ENCODE data around the gene GGT7.
"Not testable (repeated sequence)": the region's sequence is repeated elsewhere in the genome, so short reads cannot be mapped to it uniquely, and the experiment has no call there.

Gene GGT7

DNA sequence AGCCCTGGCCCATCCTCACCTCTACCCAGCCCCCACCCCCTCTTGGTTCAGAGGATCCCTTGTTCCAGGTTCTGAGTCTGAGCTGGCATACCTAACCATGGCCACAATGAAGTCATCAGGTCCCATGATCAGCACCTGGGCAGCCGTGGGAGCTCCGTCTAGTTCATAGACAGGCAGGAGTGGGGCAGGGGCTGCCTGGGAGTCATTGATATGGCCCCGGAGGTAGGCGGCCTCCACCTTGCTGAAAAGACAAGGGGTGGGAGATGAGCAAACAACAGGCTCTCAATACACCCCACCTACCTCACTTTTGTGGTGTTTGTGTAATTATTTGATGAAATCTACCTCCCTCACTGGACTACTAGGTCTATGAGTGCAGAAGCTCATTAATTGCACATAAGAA lies 20.4 kb downstream of the GGT7 start:
- no peak for FAIRE-seq

DNA sequence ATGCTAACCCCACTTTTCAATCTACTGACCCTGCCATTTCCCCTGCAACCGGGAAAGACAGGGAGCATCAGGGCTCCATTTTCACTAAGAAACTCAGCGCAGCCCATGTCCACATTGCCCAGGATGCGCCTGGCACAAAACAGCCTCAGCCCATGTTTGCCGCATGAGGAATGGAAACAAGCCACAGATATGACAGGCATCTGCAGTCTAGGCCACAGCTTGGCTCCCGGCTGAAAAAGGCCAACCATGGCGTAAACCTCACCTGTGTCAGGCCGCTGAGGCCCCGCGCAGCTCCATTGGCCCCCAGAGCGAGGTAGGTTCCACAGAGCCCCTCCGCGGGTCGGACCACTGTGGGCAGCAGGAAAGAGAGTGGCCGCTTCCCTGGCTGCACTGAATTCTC lies 21.7 kb downstream of the GGT7 start:
- FAIRE-seq = no peak
- DNase-seq (ENCODE audit: insufficient read length, low spot score) = no peak

More for the DNA sequence above, 20.4 kb downstream of the GGT7 start:
- no peak for DNase-seq (ENCODE audit: insufficient read length, low spot score)

DNA sequence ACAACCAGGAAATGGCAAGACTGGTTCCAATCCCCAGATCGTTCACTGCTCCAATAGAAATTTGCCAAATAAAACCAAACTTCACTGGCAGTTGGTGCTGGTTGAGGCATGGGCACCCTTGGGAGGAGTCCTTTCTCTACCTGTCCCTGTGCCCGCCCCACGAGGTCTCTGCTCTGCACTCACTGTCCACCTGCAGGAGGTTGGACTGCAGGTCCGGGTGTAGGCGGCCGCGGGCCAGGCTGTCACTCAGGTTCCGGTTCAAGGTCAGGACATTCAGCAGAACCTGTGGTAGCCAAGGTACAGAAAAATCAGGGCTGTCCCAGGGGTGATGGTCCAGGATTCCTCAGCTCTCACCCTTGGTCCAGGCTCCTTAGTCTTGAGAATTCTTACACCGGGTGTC lies 22.9 kb downstream of the GGT7 start:
- DNase-seq (ENCODE audit: insufficient read length, low spot score) (no peak), FAIRE-seq (no peak)

DNA sequence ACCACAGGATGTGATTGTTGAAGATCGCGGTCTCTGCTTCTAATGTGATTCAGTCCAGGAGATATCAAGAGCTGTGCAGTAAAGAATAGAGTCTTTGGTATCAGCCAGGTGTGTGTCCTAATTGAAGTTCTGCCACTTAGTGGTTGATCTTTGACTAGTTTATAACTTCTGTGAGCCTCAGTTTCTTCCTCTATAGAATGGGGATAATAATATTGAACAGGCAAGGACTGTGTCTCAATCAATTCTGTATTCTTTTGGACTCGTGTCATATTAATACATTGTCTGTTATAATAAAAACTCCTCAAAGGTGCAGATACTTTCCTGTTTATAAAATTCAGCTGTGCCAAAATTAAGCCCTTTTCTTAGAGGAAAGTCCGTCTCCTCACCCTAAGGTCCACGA lies 24.1 kb downstream of the GGT7 start:
- DNase-seq (ENCODE audit: insufficient read length, low spot score) = no peak
- FAIRE-seq = no peak

DNA sequence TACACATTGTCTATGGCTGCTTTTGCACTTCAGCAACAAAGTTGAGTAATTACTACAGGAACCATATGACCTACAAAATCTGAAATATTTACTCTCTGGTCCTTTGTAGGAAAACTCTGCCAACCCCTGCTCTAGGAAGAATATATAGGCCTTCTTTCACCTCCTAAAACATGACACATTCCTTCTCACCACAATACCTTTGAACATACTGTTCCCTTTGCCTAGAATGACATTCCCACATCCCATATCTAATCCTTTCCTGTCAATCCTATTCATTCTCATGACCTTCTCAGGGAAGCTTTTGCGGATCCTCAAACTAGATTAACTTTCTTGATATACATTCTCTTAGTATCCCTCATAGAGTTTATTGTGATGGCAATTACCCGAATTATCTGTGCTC lies 29.2 kb downstream of the GGT7 start:
- DNase-seq (ENCODE audit: insufficient read length, low spot score) (no peak), FAIRE-seq (no peak)

DNA sequence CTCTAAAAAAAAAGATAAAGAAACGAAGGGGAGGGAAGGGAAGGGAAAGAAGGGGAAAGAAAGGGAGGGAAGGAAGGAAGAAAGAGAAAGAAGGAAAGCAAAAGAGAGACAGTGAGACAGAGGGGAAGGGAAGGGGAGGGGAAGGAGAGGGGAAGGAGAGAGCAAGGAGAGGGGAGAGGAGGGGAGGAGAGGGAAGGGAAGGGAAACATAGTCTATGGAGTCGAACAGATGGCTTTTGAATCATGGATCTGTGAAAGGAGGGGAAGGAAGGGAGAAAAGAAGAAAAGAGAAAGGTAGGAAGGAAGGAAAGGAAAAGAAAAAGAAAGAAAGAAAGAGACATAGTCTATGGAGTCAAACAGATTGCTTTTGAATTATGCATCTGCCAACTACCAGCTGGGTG lies 30.5 kb downstream of the GGT7 start:
- DNase-seq (ENCODE audit: insufficient read length, low spot score) = no peak
- no peak for FAIRE-seq

DNA sequence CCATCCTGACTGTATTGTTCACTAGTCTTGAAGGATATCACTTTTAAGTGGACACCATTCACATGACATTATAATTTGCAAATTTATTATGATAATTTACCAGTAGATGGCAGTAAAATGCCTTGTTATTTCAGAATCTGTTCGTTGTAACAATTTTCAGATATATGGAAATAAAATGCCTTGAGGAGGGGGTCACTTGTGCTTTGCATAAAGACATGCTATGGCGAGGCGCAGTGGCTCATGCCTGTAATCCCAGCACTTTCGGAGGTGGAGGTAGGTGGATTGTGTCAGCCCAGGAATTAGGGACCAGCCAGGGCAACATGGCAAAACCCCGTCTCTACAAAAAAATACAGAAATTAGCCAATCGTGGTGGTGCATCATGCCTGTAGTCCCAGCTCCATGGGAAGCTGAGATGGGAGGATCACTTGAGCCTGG lies 38.2 kb downstream of the GGT7 start:
- FAIRE-seq (no peak), DNase-seq (ENCODE audit: insufficient read length, low spot score) (no peak)

DNA sequence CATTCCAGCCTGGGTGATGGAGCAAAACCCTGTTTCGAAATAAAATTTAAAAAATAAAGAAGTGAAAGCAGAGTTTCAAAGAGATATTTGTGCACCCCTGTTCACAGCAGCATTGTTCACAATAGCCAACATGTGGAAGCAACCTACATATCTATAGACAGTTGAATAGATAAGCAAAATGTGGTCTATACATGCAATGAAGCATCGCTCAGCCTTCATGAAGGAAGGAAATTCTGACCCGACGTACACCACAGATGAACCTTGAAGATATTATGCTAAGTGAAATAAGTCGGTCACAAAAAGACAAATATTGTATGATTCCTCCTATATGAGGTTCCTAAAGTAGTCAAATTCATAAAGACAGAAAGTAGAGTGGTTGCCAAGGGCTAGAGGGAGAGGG lies 40.7 kb downstream of the GGT7 start:
- DNase-seq (ENCODE audit: insufficient read length, low spot score) = no peak
- FAIRE-seq = no peak

DNA sequence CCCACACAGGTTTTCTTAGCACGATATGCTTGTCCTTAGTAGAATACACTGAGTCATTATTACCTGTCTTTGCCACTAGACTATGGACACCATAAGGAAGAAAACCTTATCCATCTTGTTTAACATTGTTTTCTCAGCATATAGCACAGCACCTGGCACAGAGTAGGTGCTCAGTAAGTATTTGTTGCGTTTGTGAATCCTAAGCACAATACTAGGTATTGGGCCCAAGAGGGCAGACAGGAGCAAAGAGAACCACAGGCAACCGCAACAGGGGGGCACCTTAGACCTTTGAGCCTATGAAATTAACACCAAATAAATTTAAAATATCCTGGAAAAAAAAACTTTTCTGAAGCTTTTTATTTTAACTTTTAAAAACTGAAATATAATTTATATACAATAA lies 43.5 kb downstream of the GGT7 start:
- no peak for FAIRE-seq
- DNase-seq (ENCODE audit: insufficient read length, low spot score) = no peak

DNA sequence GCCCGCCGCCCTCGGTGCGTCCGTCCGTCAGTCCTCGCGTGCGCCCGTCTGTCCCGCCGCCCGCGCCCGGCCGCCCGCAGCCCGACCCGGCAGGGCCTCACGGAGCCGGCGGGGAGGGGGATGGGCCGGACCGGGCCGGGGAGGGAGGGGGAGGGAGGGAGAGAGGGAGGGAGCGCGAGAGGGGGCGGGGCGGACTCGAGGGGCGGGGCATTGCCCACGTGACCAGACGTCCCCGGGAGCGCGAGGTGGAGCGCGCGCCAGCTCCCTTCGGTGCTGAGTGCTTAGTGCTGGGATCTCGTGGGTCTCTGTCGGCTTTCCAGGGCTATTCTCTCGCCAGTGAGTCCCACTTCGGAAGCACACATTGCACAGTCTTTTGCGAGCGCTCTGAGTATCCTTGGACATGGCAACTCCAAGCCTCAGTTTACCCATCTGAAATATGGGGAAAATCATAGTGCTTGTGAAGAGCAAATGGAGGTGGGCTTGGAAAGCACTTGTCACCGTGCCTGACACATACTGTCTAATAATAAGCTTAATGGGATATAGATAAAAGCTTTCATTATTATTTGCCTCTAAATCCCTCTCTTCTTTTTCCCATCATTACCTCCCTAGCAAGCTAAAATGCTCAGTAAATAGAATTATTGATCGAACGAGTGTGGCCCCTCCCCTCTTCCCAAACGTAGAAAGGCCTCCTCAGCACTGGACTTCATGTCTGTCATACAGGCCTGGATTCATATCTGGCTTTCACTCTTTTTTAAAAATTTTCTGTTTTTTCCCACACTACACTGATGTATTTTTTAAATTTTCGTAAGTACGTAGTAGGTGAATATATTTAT lies 46.9 kb downstream of the GGT7 start, which contains the start of gene NCOA6:
Gene NCOA6 (minus strand): TSS at position 122 of the 833 bp plus-strand sequence. CDS start 43,296 bp downstream, outside the sequence.
- peak; percentile 67 for DNase-seq (ENCODE audit: insufficient read length, low spot score)
- peak; percentile 67 for FAIRE-seq

DNA sequence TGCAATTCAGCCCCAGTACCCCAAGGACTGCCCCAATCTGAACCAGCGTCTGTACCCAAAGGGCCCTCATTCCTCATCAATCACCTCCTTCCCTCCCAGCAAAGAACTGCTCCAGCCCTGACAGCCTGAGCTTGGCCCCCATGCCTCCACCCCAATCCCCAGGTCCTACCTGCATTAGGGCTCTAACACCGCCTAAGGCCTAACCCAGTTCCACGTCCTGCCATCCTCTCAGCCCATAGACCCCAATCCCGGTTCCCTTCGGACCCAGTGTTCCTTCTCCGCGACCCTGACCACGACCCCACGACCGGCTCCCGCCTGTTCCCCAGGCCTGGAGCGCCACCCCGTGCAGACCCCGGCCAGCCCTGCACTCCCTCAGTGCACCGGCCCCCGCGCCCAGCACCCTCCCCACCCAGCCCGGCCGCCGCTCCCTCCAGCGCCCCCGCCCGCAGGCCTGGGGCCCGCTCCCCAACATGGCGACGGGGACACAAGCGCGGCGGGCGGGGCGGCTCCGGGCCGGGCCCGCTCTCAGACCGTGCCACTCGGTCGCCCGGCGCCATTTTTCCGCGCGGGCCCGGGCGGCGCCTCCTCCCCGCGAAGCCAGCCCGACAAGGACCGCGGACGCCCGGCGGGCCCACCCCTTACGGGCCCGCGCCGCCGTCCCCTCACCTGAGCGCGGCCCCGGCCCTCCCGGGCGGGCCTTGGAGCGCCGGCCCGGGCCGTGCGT lies 47.7 kb downstream of the GGT7 start:
- FAIRE-seq = no peak

DNA sequence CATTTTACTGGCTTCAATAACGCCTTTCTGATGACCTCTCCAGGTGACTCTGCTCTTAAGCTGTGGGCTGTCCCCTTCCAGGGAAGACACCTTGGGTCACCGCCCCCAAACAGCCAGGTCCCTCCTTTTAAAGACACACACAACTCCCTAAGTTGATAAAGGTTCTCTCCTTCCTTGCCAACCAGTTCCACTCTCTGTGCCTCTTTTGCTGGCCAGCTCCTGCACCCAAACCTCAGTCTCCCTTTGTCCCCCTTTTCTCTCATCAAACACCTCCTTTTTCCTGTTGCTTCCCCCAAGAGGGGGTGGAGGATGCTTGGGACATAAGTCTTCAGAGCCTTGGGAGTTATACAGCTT lies 48.2 kb downstream of the GGT7 start:
- DNase-seq (ENCODE audit: insufficient read length, low spot score) (peak; percentile 78), FAIRE-seq (peak; percentile 92)

More for the DNA sequence above, 47.7 kb downstream of the GGT7 start:
- peak; percentile 63 for DNase-seq (ENCODE audit: insufficient read length, low spot score)

DNA sequence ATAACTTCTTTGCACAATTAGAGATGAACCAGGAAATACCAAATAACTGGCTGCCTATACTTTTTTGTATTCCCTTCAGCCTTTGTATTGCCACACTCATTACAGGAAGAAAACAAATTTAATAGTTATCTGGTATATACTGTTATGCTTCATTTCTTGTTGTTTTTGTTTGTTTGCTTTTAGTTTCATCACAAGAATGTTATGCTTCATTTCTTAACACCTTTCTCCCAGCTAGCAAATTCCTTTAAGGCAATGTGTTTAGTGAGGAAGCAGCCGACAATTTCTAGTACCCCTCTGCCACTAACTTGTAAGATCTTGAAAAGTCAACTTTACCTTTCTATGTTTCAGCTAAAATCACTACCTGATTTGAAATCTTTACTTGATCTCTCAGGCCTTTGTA lies 48.6 kb downstream of the GGT7 start:
- no peak for FAIRE-seq
- DNase-seq (ENCODE audit: insufficient read length, low spot score) = no peak

DNA sequence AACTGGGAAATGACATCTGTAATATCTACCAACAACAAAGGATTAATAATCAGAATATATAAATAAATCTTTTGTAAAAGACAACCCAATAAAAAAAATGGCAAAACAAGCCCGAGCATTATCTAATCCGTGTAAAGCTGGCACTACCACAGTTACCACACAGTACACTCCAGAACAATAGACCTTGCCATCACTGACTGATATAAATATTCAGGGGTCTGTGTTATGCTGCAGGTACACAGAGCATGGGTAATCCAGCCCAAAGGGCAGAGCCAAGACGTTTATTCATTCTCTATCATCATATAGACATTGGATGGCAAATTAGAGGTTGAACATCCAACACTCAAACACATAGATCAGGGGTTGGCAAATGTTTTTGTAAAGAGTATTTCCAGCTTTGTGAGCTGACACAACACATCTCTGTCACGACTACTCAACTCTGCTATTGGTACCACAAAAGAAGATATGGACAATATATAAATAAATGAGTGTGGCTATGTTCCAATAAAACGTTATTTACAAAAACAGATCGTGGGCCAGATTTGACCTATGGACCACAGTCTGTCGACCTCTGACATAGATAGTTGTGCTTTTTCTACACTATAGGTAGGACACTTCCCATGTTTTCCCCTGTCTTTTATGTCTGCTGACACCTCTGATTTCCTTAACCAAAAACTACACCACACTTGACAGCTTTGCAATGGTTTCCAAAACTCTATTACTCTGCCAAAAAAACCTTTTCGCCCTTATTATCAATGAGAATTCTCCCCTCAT lies 51.7 kb downstream of the GGT7 start:
- FAIRE-seq = no peak
- no peak for DNase-seq (ENCODE audit: insufficient read length, low spot score)

DNA sequence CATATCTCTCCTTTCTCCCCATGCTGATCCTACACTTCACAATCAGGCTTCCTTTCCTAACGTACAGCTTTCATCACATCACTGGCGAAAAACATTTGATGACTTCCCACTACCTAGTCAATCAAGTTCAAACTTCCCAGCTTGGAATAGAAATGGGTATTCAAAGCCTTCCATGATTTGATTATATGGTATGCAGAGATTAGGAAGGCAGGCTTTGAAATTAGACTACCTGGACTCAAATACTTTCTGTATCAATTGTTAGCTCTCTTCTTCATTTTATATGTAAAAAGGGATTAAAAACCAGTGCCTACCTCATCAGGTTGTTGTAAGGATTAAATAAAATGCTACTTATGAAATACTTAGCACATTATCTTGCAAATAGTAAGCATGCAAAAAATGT lies 54.9 kb downstream of the GGT7 start:
- DNase-seq (ENCODE audit: insufficient read length, low spot score) = no peak
- no peak for FAIRE-seq

DNA sequence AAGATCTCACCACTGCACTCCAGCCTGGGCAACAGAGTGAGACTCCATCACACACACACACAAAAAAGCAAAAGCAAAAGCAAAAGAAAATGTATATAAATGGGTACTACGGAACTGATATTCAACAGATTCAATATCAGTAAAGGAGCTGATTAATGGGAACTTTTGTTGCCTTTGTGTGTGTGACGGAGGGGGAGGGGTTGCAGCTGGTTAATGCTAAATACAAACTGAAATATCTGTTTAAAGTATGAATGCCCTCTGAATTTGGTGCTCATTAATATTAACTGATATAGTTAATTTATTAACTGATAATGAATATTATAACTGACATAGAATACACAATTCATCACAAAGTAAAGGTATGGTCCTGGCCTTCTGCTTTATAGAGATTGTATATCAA lies 55.6 kb downstream of the GGT7 start:
- DNase-seq (ENCODE audit: insufficient read length, low spot score) (no peak), FAIRE-seq (no peak)

DNA sequence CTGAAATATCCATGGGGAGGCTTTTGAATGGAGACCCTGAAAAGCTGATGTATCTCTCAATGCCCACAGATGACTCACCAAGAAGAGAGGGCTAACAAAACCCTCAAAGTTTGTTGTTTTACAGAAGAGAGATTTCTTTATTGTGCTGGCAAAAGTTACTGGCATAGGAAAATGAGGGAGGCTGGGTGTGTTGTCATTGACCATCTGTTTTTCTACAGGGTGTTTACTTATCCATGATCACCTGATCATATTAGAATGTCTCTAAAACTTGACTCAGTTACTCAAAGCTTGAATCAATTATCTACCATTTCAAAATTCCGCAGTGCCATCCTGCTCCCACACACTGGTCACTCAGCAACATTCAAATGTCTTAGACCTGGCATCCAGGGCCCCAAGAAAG lies 57.0 kb downstream of the GGT7 start:
- FAIRE-seq (no peak), DNase-seq (ENCODE audit: insufficient read length, low spot score) (no peak)

DNA sequence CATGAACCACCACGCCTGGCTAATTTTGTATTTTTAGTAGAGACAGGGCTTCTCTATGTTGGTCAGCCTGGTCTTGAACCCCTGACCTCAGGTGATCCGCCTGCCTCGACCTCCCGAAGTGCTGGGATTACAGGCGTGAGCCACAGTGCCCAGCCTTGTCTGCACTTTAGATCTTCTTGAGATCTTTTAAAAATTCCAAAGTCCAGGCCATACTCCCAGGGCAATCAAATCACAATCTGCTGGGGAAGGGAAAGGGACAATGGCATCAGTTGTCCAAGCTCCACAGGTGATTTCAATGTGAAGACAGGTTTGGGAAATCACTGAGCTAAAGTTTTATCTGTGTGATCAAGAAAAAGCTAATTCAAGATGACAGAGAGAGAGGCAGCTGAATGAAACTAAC lies 64.1 kb downstream of the GGT7 start:
- DNase-seq (ENCODE audit: insufficient read length, low spot score) (no peak), FAIRE-seq (no peak)

DNA sequence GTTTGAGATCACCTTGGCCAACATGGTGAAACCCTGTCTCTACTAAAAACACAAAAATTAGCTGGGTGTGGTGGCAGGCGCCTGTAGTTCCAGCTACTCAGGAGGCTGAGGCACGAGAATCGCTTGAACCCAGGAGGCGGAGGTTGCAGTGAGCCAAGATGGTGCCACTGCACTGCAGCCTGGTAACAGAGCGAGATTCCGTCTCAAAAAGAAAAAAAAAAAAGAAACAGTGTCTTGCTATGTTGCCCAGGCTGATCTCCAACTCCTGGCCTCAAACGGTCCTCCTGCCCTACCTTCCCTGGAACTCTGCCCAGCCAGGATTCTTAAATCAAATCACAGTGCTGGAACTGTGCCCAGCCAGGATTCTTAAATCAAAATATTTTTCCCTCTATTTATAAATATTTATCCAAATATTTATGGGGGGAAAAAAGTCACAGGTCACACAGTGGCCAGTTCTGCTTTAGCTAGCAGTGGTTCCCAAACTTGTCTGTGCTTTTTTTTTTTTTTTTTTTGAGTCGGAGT lies 64.7 kb downstream of the GGT7 start:
- not testable (repeated sequence) for DNase-seq (ENCODE audit: insufficient read length, low spot score); FAIRE-seq

DNA sequence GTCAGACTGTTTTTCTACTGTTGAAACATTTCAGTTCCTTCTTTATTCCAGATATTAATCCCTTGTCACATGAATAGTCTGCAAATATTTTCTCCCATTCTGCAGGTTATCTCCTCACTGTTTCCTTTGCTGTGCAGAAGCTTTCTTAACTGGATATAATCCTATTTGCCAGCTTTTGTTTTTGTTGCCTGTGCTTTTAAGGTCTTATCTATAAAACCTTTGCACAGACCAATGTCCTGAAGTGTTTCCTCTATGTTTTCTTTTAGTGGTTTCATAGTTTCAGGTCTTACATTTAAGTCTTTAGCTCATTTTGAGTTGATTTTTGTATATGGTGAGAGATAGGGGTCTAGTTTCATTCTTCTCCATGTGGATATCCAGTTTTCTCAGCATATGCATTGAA lies 66.4 kb downstream of the GGT7 start:
- FAIRE-seq = no peak
- DNase-seq (ENCODE audit: insufficient read length, low spot score) = no peak

DNA sequence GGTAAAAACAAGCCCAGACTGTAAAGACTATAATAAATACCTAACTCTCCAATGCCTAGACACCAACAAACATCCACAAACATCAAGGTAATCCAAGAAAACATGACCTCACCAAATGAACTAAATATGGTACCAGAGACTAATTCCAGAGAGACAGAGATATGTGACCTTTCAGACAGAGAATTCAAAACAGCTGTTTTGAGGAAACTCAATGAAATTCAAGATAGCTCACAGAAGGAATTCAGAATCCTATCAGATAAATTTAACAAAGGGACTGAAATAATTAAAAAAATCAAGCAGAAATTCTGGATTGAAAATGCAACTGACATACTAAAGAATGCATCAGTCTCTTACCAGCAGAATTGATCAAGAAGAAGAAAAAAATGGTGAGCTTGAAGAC lies 73.8 kb downstream of the GGT7 start:
- DNase-seq (ENCODE audit: insufficient read length, low spot score) = no peak
- no peak for FAIRE-seq

All from GM19239 (cell line).